Loucy (cell line): ENCODE measurements around the gene ZFHX2.

Experiments used
- CTCF ChIP-seq: fragments of 200-600 bp; sonication (generic); conservative IDR thresholded peaks from 2 replicates; pipeline ENCODE4 v1.5.1; 2014; ENCODE audit warnings: mild to moderate bottlenecking, antibody characterized with exemption, low read length
- EZH2phosphoT487 ChIP-seq: fragments of 200-600 bp; IDR thresholded peaks from 2 replicates; pipeline ENCODE4 v1.6.1; 2018; ENCODE audit warnings: antibody characterized with exemption, mild to moderate bottlenecking, moderate library complexity, borderline replicate concordance

- TF ChIP-seq CTCF (no peak), EZH2phosphoT487 (no peak)
Measured at GRCh38 chr14:23522643-23523198, 28.8 kb downstream of the ZFHX2 start.
